SK-MEL-5 (cell line): ENCODE measurements around the gene LRRC2. TPM values are rescaled to one million over a fixed set of nuclear protein-coding genes. Genes with fewer than 3 reads are reported as not detected.

Experiments used
- DNase-seq: peaks from one replicate; pipeline ENCODE4 v3.0.0-alpha.2; 2016; ENCODE audit warnings: low read depth, low spot score
- in situ Hi-C: cut with HindIII; loops from 2 replicates; pipeline ENCODE4 v1.10.0; 2016; ENCODE audit warnings: low sequenced_read_pairs, high pct_unique_total_duplicates, low pct_unique_long_range_greater_than_20kb
- total RNA-seq: library from RNA; depleted of rRNA; stranded (reverse); fragments of >200 nt; shearing (Covaris generic); gene quantifications from 2 replicates; pipeline ENCODE4 v1.2.3, GENCODE V29; 2014; rRNA removed

The LRRC2 gene
- total RNA-seq, 1 experiment from 2014 or later = not detected

DNA sequence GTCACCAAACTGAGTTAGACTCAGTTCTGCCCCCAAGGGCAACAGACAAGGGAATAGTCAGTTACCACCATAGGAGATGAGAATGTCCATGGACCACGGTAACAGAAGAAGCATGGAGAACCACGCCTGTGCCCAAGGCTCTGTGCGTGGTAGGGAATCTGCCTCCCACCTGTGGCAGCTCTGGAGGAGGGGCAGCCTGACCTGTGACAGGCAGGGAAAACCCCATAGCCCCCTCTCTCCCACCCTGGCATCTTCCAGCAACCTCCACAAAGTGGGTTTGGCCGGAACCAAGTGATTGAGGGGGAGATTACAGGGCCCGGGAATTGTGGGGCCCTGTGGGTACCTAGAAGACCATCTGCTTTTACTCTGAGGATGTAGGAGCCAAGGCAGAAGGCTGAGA, 87.1 kb downstream of the LRRC2 start:
- no peak for DNase-seq

DNA sequence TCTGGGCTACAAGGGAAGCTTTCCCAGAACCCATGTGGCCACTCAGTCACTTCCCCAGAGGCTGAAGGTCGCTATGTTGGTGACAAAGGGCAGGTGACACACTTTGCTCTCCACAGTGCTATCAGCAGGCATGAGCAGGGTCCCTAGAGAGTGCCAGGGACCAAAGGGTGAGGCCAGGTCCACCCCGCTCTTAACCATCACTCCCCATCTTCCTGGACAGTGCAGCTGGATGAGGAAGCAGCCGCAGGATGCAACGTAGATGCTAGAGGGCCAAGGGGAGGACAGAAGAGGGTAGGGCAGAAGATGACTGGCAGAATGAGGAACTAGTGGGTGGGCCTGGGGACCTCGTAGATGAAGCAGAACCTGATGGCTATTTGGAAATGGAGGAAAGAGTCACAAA, 87.8 kb downstream of the LRRC2 start:
- in situ Hi-C loops = no loop called here
- no peak for DNase-seq

More for the DNA sequence above, 87.1 kb downstream of the LRRC2 start:
- in situ Hi-C loops = no loop called here

DNA sequence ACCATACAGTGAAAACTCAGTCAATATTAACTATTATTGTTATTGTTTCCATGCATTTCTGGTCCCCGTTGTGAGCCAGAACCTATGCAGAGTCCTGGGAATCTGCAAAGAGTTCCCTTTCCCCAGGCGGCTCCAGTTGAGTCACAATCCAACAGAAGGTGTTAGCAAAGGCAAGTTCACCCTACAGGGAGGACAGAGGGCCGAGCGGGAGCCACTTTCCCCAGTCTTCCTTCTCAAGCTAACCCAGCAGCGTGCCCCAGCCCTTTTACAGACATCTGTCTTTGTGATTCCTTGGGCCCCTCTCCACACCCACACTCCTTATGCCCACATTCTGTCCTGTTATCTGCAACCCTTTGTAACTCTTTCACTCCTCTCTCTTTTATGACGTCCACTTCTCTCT, 88.3 kb downstream of the LRRC2 start:
- in situ Hi-C loops = no loop called here
- DNase-seq = no peak

DNA sequence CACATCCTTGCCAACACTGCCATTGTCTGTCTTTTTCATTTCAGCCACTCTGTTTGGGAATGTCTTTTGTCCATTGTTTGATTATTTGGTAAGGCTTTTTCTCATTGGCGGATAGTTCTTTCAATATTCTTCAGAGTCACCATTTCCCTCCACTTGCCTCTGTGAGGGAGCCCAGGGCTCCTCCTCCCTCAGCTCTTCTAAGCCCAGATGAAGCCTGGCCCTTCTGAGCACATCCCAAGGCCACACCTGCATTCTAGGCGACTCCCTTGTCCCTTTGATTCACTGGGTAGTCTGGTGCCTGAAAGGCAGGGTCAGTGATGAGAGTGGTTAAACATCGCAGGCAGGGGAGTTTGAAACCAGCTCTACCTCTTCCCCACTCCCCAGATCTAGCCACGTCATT, 89.0 kb downstream of the LRRC2 start:
- in situ Hi-C loops = no loop called here
- DNase-seq = no peak

DNA sequence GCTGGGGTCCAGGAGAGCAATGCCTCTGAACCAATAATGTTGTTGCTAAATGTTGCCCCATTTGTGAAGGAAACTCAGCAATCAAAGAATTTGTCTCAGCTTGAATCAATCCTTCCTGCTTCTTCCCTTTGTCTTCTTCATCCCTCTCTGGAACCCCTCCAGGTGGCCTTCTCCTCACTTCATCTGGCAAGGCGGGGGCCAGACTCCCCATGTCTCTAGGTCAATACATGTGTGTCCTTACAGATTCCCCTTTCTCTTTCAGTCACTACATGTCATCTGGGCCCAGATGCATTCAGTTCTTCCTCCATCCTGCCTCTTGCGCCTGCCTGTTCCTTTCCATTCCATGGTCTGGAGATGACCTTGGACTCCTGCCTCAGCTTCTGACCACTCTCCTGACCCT, 93.4 kb downstream of the LRRC2 start:
- in situ Hi-C loops = no loop called here
- DNase-seq = no peak

DNA sequence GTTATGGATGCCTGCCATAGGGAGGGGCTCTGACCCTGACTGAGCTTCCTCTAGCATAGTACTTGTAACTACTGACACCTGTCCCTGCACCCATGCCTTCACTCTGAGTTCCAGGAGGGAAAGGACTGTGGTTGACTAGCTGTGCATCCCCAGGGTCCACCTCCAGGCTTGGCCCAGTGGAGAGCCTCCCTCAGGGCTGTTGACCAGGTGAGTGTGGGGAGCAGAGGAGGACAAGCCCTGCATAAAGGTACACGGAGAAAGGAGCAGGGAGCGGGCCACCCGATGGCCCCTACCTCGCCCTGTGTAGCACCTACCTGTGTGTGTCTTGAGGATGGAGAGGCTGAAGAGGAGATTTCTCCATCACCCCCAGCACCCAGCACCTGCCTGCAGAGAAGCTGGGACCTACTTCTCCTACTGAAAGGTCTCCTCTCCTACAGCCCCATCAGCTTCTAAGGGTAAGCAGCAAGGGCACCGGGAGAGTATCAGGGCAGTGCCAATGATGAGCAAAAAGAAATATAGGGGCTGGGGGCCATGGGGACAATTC, 94.7 kb downstream of the LRRC2 start:
- no peak for DNase-seq
- in situ Hi-C loops = no loop called here

DNA sequence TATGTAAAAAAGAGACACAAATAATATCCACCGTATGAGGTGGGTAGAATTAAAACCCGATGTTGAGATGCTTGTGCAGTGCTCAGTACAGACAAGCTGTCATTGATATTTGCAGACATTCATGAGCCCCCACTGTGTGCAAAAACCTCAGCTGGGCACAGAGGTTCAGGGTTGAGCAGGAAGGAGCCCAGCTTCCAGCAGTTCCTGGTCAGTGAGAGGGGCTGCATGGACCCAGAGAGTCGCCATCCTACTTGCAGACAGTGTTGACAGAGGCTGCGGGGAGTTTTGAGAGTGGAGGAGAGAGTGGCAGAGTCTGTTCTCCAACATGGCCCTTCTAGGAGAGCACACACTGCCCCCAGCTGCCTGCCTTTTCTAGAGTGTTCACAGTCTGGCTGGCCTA, 95.3 kb downstream of the LRRC2 start:
- no peak for DNase-seq
- in situ Hi-C loops = no loop called here

DNA sequence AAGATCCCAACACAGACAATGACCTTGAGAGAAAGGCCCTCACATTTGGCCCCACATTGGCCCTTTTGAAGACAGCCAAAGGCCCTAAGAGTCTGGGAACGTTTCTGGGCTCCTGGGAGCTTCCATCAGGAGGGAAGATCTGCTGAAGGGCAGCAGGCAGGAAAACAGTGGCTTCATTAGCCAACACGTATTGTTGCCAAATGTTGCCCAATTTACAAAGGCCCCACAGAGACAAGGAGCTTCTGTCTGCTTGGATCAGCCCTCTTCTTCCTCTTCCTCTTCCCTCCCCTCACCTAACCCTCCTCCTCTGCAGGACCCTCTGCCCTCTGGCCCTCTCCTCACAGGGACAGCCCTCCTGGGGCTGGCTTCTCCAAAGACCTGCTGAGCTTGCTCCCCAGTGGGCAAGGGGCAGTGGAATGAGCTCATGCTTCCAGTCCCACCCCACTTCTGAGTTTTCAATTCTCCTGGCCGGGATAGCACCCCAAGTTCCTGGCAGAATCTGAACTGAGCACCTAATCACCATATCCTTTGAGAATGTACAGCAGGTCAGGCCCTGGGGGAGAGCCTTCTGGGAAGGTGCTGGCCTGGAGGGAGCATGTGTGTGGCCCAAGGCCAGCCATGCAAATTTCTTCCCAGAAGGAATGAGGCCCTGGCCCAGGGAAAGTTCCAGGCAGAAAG, 96.3 kb downstream of the LRRC2 start:
- DNase-seq = no peak
- in situ Hi-C loops = no loop called here

DNA sequence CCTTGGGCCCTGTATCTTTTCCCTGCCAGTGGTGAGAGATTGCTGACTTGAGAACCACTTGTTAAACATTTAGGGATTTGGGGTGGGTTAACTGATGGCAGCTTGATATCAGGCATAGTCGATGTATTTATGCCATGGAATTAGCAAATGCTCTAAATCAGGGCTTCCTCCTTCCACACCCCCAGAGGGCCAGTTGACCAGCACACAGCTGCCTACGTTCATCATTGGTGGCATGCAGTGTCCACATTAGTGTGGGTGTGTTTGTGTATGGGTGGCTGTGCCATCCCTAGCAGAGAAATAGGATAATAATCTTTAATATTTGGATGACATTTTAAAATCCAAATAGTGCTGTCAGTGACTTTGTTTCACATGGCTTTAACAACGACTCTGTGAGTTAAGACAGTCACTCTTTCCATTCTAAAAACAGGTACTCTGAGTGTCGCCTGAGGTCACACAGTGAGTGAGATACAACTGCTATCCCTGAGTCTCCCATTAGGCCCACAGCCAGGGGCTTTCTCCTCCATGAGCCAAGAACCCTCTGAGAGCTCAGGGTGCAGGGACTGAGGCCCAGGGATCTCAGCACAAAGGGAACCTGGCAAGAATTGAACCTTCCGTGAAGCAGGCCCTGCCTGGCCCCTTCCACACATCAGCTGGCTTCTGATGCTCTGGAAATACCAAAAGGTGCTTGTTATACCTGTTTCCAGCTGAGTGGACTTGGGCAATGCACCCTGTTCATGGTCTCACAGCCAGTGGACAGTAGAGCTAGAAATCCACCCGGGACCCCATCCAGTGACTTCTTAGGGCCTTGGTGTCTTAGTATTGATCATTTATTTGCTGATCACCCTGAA, 97.1 kb downstream of the LRRC2 start:
- DNase-seq = no peak
- in situ Hi-C loops = no loop called here

DNA sequence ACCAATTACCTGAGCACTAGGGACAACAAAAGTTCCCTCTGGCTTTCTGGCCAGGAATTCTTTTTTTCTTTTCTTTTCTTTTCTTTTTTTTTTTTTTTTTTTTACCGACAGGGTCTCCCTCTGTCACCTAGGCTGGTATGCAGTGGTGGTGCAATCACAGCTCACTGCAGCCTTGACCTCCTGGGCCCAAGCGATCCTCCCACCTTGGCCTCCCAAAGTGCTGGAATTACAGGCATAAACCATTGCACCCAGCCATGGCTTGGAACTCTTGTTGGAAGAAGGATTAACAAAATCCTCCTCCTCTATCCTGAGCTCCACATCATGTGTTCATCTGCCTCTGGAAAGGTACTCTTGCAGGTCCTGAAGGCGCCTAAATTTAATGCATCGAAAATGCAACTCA, 98.5 kb downstream of the LRRC2 start:
- DNase-seq = no peak
- in situ Hi-C loops = no loop called here

DNA sequence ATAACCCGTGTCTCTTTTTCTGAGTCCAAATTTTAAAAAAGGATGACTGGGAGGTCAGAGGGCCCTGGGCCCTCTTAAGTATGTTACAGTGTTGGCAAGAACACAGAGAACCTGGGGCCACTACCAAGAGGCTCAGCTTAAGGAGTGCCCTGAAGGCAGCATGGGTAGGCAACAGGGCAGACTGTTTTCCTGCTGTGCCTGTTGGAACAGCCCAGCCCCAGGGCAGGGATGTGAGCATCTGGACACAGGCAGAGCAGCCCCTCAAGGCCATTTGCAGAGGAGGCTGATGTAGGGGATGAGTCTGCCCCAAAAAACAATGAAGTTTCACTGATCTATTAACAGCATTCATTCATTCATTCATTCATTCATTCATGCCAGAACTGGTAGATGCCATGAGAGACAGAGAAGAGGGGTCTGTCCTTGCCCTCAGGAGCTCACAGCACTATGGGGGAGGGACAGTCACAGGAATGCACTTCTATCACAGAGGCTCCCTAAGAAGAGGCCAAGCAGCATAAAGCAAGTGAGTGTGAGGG, 99.2 kb downstream of the LRRC2 start:
- in situ Hi-C loops = no loop called here
- no peak for DNase-seq

DNA sequence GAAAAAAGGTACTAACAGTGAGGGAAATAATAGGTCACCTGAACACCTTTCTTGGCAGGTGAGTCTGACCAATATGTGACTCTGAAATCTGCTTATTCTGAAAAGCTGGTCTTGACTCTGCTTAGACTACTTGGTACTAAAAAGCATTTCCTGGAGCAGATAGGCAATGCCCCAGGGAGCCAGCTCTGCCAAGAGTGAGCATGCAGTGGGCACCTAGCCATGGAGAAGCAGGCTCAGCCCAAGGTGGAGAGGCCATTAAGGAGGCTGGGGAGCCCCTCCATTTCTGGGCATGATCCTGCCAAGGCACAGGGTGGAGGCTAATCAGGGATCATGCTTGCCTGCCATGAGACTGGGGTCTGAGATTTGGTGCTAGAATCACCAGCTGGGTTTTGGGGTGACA, 99.8 kb downstream of the LRRC2 start:
- in situ Hi-C loops = no loop called here
- no peak for DNase-seq

Other genes starting within 250 kb of the LRRC2 start
- not detected in 2 replicates for gene CCR2, start 212.2 kb downstream of the LRRC2 start, total RNA-seq
- not detected in 2 replicates for gene CCR5, start 195.4 kb downstream of the LRRC2 start, total RNA-seq
- not detected in 2 replicates for gene CCRL2, start 159.0 kb downstream of the LRRC2 start, total RNA-seq
- 0.11 TPM in 1 of 2 replicates, not detected in the other for gene LTF, start 101.4 kb downstream of the LRRC2 start, total RNA-seq
- not detected in 2 replicates for gene RTP3, start 68.3 kb downstream of the LRRC2 start, total RNA-seq
- gene FAM240A, start 46.2 kb upstream of the LRRC2 start, total RNA-seq = not detected in 2 replicates
- 0.43 and 0.90 TPM in 2 replicates for gene ALS2CL, start 127.4 kb upstream of the LRRC2 start, total RNA-seq
- gene TMIE, start 135.1 kb upstream of the LRRC2 start, total RNA-seq = 0.11 TPM in 1 of 2 replicates, not detected in the other
- gene PRSS50, start 151.6 kb upstream of the LRRC2 start, total RNA-seq = not detected in 2 replicates